Measurements from ENCODE around the gene LZIC. TPM values are rescaled to one million over a fixed set of nuclear protein-coding genes. Genes with fewer than 3 reads are reported as not detected.

Gene LZIC
- total and polyA plus RNA-seq, 3 experiments from 2014 or later = 33.2 to 43.7 (median 34.0) TPM

GRCh38 chr1:9960011-9960410 lies 16.8 kb upstream of the LZIC start:
- no peaks in the 10 kb centered on the region for H3K27me3 ChIP-seq (ENCODE audit: insufficient read depth, low read length, poor library complexity, severe bottlenecking)
- H3K4me3 ChIP-seq (ENCODE audit: low read length) = no peak overlapping the region
- Mint-ChIP-seq H3K4me3 (no peak overlapping the region), H3K27ac (no peak overlapping the region), H3K27me3 (no peaks in the 10 kb centered on the region), H3K9me3 (no peaks in the 10 kb centered on the region), H3K4me1 (no peaks in the 10 kb centered on the region), H3K36me3 (peaks cover 0 to 2% (median 0%) of the 10 kb centered on the region in 3 donors)
- H3K4me1 ChIP-seq (ENCODE audit: insufficient read depth, low read length) = no peaks in the 10 kb centered on the region
- ChIA-PET POLR2A (no interaction called here), CTCF (no interaction called here)
- H3K27ac ChIP-seq (ENCODE audit: low read depth, low read length) = no peak overlapping the region
- H3K36me3 ChIP-seq (ENCODE audit: insufficient read depth, low read length) = no peaks in the 10 kb centered on the region
- DNase-seq = no peak
- no peaks in the 10 kb centered on the region for H3K9me3 ChIP-seq (ENCODE audit: low read length)

- no peaks in the 10 kb centered on the region for H3K27me3 Mint-ChIP-seq
- Histone ChIP-seq H3K4me3 (ENCODE audit: low read length) (no peak overlapping the region), H3K36me3 (ENCODE audit: insufficient read depth, low read length) (no peaks in the 10 kb centered on the region), H3K4me1 (ENCODE audit: insufficient read depth, low read length) (no peaks in the 10 kb centered on the region), H3K27me3 (ENCODE audit: insufficient read depth, low read length, poor library complexity, severe bottlenecking) (no peaks in the 10 kb centered on the region), H3K9me3 (ENCODE audit: low read length) (no peaks in the 10 kb centered on the region), H3K27ac (ENCODE audit: low read depth, low read length) (no peak overlapping the region)
- CTCF ChIA-PET = interaction anchor here (1.3 kb wide), 1 partner anchor 8 kb away, joined by 5 read pairs; no protein-coding TSS in a partner anchor
- no peak overlapping the region for H3K27ac Mint-ChIP-seq
- no peaks in the 10 kb centered on the region for H3K9me3 Mint-ChIP-seq
- no peak for DNase-seq
- H3K4me1 Mint-ChIP-seq = no peaks in the 10 kb centered on the region
- peaks cover 0 to 2% (median 2%) of the 10 kb centered on the region in 3 donors for H3K36me3 Mint-ChIP-seq
- no peak overlapping the region for H3K4me3 Mint-ChIP-seq
- POLR2A ChIA-PET = no interaction called here
These were observed 14.5 kb upstream of the LZIC start for GRCh38 chr1:9957726-9958125.

DNA sequence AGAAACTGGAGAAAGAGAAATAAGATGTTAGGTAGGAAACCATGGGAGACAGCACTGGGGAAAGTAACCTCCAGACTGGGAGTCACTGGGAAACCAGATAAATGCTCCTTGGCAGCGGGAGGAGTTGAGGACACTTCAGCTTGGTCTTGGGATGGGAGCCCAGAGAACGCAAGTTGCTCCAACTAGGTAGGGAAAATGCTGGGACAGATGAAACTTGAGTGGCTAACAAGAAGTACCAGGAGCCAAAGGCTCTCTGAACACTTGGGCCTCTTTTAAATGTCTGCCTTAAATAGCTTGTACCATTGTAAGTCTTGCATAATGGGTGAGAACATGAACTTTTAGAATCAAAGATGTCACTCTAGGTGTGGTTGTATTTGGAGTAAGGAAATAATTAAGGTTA lies 3.1 kb upstream of the LZIC start:
- Mint-ChIP-seq H3K27ac (peak overlapping the region in 3 of 8 donors; percentile 3 to 52 (median 26)), H3K36me3 (peaks cover 0 to 15% (median 7%) of the 10 kb centered on the region in 3 donors), H3K4me1 (peaks cover 13 to 38% (median 30%) of the 10 kb centered on the region in 3 donors), H3K27me3 (peaks cover 0 to 2% of the 10 kb centered on the region in 2 donors), H3K4me3 (peak overlapping the region in 1 of 7 donors; percentile 69), H3K9me3 (no peaks in the 10 kb centered on the region)
- no peak overlapping the region for H3K27ac ChIP-seq (ENCODE audit: low read depth, low read length)
- peaks cover 32% of the 10 kb centered on the region for H3K4me1 ChIP-seq (ENCODE audit: insufficient read depth, low read length)
- CTCF ChIA-PET = interaction anchor here (0.6 kb wide), 1 partner anchor 19 kb away, joined by 3 read pairs; no protein-coding TSS in a partner anchor
- H3K36me3 ChIP-seq (ENCODE audit: insufficient read depth, low read length) = no peaks in the 10 kb centered on the region
- H3K9me3 ChIP-seq (ENCODE audit: low read length) = no peaks in the 10 kb centered on the region
- POLR2A ChIA-PET = no interaction called here
- no peak overlapping the region for H3K4me3 ChIP-seq (ENCODE audit: low read length)
- H3K27me3 ChIP-seq (ENCODE audit: insufficient read depth, low read length, poor library complexity, severe bottlenecking) = no peaks in the 10 kb centered on the region
- no peak for DNase-seq

- ChIA-PET CTCF (interaction anchor here (0.8 to 2.0 kb wide), 6 partner anchors 8 to 268 kb away, joined by 3 to 5 read pairs (median 4); partner anchors contain the start of gene KIF1B), POLR2A (no interaction called here)
- H3K27me3 ChIP-seq (ENCODE audit: insufficient read depth, low read length, poor library complexity, severe bottlenecking) = no peaks in the 10 kb centered on the region
- peaks cover 0 to 27% (median 6%) of the 10 kb centered on the region in 3 donors for H3K36me3 Mint-ChIP-seq
- H3K27ac ChIP-seq (ENCODE audit: low read depth, low read length) = peak overlapping the region; percentile 93
- peaks cover 11 to 32% (median 28%) of the 10 kb centered on the region in 3 donors for H3K4me1 Mint-ChIP-seq
- peak overlapping the region; percentile 98 for H3K4me3 ChIP-seq (ENCODE audit: low read length)
- H3K27ac Mint-ChIP-seq = peak overlapping the region; percentile 80 to 99 (median 98)
- DNase-seq = peak in 2 of 5 donors; percentile 31 to 32
- peak overlapping the region; percentile 94 to 98 (median 97) for H3K4me3 Mint-ChIP-seq
- H3K9me3 Mint-ChIP-seq = no peaks in the 10 kb centered on the region
- peaks cover 0 to 2% of the 10 kb centered on the region in 2 donors for H3K27me3 Mint-ChIP-seq
- peaks cover 20% of the 10 kb centered on the region for H3K4me1 ChIP-seq (ENCODE audit: insufficient read depth, low read length)
- no peaks in the 10 kb centered on the region for H3K9me3 ChIP-seq (ENCODE audit: low read length)
- peaks cover 5% of the 10 kb centered on the region for H3K36me3 ChIP-seq (ENCODE audit: insufficient read depth, low read length)
These were observed 722 bp downstream of the LZIC start for GRCh38 chr1:9942399-9942938.

GRCh38 chr1:9929431-9930385 lies 13.5 kb downstream of the LZIC start:
- Histone ChIP-seq H3K4me1 (ENCODE audit: insufficient read depth, low read length) (no peaks in the 10 kb centered on the region), H3K27me3 (ENCODE audit: insufficient read depth, low read length, poor library complexity, severe bottlenecking) (no peaks in the 10 kb centered on the region), H3K9me3 (ENCODE audit: low read length) (no peaks in the 10 kb centered on the region), H3K36me3 (ENCODE audit: insufficient read depth, low read length) (peaks cover 18% of the 10 kb centered on the region), H3K27ac (ENCODE audit: low read depth, low read length) (peak overlapping the region; percentile 80), H3K4me3 (ENCODE audit: low read length) (no peak overlapping the region)
- H3K4me3 Mint-ChIP-seq = no peak overlapping the region
- no peaks in the 10 kb centered on the region for H3K4me1 Mint-ChIP-seq
- no peak overlapping the region for H3K27ac Mint-ChIP-seq
- no peaks in the 10 kb centered on the region for H3K9me3 Mint-ChIP-seq
- CTCF ChIA-PET = interaction anchor here (0.9 kb wide), 1 partner anchor 15 kb away, joined by 4 read pairs; no protein-coding TSS in a partner anchor
- peaks cover 3 to 59% (median 12%) of the 10 kb centered on the region in 3 donors for H3K36me3 Mint-ChIP-seq
- no peak for DNase-seq
- no peaks in the 10 kb centered on the region for H3K27me3 Mint-ChIP-seq
- POLR2A ChIA-PET = interaction anchor here (0.6 kb wide), 1 partner anchor 21 kb away, joined by 6 read pairs; no protein-coding TSS in a partner anchor

DNA sequence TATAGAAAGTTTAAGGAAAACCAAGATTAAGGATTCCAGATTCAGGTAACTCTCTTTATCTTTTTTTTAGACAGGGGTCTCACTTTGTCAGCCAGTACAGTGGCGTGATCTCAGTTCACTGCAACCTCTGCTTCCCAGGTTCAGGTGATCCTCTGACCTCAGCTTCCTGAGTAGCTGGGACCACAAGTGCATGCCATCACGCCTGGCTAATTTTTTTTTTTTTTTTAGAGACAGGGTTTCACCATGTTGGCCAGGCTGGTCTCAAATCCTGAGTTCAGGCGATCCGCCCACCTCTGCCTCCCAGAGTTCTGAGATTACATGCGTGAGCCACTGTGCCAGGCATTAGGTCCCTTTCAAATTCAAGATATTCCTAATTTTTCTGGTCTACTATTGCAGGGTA lies 15.9 kb downstream of the LZIC start:
- POLR2A ChIA-PET = interaction anchor here (0.6 kb wide), 1 partner anchor 1279 kb away, joined by 4 read pairs; no protein-coding TSS in a partner anchor
- Histone ChIP-seq H3K27me3 (ENCODE audit: insufficient read depth, low read length, poor library complexity, severe bottlenecking) (no peaks in the 10 kb centered on the region), H3K9me3 (ENCODE audit: low read length) (no peaks in the 10 kb centered on the region), H3K27ac (ENCODE audit: low read depth, low read length) (no peak overlapping the region), H3K4me3 (ENCODE audit: low read length) (no peak overlapping the region), H3K4me1 (ENCODE audit: insufficient read depth, low read length) (no peaks in the 10 kb centered on the region), H3K36me3 (ENCODE audit: insufficient read depth, low read length) (peaks cover 14% of the 10 kb centered on the region)
- Mint-ChIP-seq H3K27me3 (no peaks in the 10 kb centered on the region), H3K36me3 (peaks cover 3 to 40% (median 8%) of the 10 kb centered on the region in 3 donors), H3K4me3 (no peak overlapping the region), H3K27ac (no peak overlapping the region), H3K9me3 (no peaks in the 10 kb centered on the region), H3K4me1 (no peaks in the 10 kb centered on the region)
- DNase-seq = no peak
- CTCF ChIA-PET = interaction anchor here (0.7 kb wide), 1 partner anchor 19 kb away, joined by 3 read pairs; no protein-coding TSS in a partner anchor

- Mint-ChIP-seq H3K4me3 (no peak overlapping the region), H3K36me3 (peaks cover 0 to 10% (median 4%) of the 10 kb centered on the region in 3 donors), H3K4me1 (no peaks in the 10 kb centered on the region), H3K27me3 (peaks cover 0 to 2% of the 10 kb centered on the region in 2 donors), H3K9me3 (no peaks in the 10 kb centered on the region), H3K27ac (peak overlapping the region in 1 of 8 donors; percentile 18)
- Histone ChIP-seq H3K9me3 (ENCODE audit: low read length) (no peaks in the 10 kb centered on the region), H3K4me1 (ENCODE audit: insufficient read depth, low read length) (no peaks in the 10 kb centered on the region), H3K4me3 (ENCODE audit: low read length) (no peak overlapping the region), H3K36me3 (ENCODE audit: insufficient read depth, low read length) (no peaks in the 10 kb centered on the region), H3K27me3 (ENCODE audit: insufficient read depth, low read length, poor library complexity, severe bottlenecking) (no peaks in the 10 kb centered on the region), H3K27ac (ENCODE audit: low read depth, low read length) (no peak overlapping the region)
- ChIA-PET CTCF (no interaction called here), POLR2A (no interaction called here)
- no peak for DNase-seq
These were observed 20.8 kb downstream of the LZIC start for GRCh38 chr1:9922342-9922741.

GRCh38 chr1:9920606-9921005 lies 22.6 kb downstream of the LZIC start:
- H3K36me3 Mint-ChIP-seq = peaks cover 0 to 2% (median 0%) of the 10 kb centered on the region in 3 donors
- H3K27ac ChIP-seq (ENCODE audit: low read depth, low read length) = no peak overlapping the region
- H3K27me3 ChIP-seq (ENCODE audit: insufficient read depth, low read length, poor library complexity, severe bottlenecking) = no peaks in the 10 kb centered on the region
- H3K4me1 ChIP-seq (ENCODE audit: insufficient read depth, low read length) = no peaks in the 10 kb centered on the region
- H3K27me3 Mint-ChIP-seq = peaks cover 0 to 2% of the 10 kb centered on the region in 2 donors
- H3K27ac Mint-ChIP-seq = no peak overlapping the region
- CTCF ChIA-PET = interaction anchor here (1.6 kb wide), 1 partner anchor 46 kb away, joined by 3 read pairs; no protein-coding TSS in a partner anchor
- no peaks in the 10 kb centered on the region for H3K4me1 Mint-ChIP-seq
- no peaks in the 10 kb centered on the region for H3K9me3 ChIP-seq (ENCODE audit: low read length)
- H3K9me3 Mint-ChIP-seq = no peaks in the 10 kb centered on the region
- POLR2A ChIA-PET = no interaction called here
- DNase-seq = no peak
- H3K4me3 ChIP-seq (ENCODE audit: low read length) = no peak overlapping the region
- H3K36me3 ChIP-seq (ENCODE audit: insufficient read depth, low read length) = no peaks in the 10 kb centered on the region
- no peak overlapping the region for H3K4me3 Mint-ChIP-seq
